NCI-H345 treated with DMSO at 0.1 percent for 48 hours (cell line): ENCODE results near the gene GLRA2.
"Not testable (repeated sequence)": the region's sequence is repeated elsewhere in the genome, so short reads cannot be mapped to it uniquely, and the experiment has no call there.

Experiments used
- DNase-seq: peaks from one replicate; lab custom pipeline; 2025; ENCODE audit not compliant: unreplicated experiment; lab: John Stamatoyannopoulos, UW

The GLRA2 gene

DNA sequence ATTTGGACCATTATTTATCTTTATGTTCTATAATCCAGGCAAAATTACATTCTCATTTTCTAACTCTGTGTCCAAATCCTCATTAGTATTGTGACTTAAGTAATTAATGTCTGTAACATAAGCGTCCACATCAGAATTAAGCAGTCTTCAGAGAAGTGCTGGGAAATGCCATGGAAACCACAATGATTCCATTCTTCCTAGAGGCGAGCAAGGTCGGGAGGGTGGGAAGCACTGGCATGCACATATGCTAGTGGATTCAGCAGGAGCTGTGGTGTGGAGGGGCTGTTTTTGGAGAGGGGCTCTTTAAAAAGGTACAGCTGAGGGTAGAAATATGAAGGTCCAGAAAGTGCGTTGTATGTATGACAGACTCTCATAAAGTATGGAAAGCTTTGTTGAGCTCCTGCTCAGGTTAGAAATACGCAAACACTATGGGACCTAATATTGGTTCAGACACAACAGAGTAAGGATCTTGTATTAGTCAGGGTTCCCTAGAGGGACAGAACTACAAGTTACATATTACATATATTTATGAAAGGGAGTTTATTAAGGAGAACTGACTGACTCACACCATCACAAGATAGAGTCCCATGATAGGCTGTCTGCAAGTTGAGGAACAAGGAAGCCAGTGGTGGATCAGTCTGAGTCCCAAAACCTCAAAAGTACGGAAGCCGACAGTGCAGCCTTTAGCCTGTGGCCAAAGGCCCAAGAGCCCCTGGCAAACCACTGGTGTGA is 61.5 kb downstream of the GLRA2 start:
- DNase-seq = no peak

- no peak for DNase-seq
Observed at GRCh38 chrX:14591976-14592375, 62.6 kb downstream of the GLRA2 start.

DNA sequence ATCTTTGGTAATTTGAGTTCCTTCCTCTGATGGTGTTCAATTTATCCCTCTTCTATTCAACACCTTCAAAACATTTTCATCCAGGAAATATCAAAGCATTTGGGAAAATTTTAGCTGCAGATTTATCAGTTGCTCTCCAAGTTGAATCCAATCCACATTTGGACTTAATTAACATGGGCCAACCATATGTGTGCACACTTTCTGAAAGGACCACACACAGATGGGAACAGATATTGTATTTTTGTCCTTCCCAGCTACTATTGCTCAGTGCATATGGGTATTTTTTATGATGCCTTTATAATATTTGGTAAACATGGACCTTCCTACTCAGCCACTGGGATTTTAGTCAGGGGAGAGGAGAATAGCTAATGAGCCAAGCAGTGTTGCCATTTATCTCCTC is 65.2 kb downstream of the GLRA2 start:
- DNase-seq = no peak

DNA sequence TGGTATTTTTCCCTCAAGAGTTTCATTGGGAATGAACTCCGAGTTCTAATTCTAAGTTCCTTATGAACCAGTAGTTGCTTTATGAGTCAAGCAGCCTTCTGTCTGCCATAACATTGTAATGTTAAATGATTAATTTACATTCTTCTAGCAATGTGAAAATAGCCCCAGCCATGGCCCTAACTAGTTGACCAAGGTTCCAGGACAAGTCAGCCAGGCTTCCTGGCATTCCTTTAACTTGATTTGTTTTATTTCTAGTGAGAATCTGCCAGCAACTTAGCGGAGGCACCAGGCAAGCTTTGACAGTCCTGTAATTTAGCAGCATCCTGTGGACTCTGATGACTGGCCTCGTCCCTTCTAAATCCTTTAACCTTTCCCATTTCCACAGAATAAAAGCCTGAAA is 69.0 kb downstream of the GLRA2 start:
- no peak for DNase-seq

DNA sequence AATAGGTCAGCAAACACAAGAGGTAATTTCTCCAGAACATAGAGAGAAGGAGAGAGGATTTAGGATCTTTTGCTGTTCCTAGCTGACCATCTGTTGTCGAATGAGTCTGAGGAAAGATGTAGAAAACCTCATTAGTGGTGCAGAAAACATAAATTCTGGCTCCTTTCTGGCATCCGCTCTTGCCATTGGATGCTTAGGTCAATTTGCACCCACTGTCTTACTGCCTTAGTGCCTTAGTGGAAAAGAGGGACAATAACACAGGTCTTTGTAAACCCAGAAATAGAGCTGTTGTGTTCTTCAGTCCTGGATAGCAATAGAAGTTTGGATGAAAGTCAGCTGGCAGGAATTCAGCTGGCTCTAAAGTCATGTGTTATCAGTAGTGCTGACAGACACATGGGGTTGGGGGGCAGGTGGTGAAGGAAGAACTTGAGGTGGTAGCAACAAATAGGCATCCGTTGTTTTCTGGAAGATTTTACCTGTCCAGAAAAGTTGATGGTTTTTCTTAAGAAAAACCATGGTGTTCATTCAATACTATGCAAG is 78.2 kb downstream of the GLRA2 start:
- DNase-seq = no peak

DNA sequence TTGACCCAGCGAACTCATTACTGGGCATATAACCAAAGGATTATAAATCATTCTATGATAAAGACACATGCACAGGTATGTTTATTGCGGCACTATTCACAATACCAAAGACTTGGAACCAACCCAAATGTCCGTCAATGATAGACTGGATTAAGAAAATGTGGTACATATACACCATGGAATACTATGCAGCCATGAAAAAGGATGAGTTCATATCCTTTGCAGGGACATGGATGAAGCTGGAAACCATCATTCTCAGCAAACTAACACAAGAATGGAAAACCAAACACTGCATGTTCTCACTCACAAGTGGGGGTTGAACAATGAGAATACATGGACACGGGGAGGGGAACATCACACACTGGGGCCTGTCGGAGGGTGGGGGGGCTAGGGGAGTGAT is 83.1 kb downstream of the GLRA2 start:
- not testable (repeated sequence) for DNase-seq

GRCh38 chrX:14616301-14616700 is 87.0 kb downstream of the GLRA2 start:
- no peak for DNase-seq

GRCh38 chrX:14616836-14617235 is 87.5 kb downstream of the GLRA2 start:
- DNase-seq = no peak

GRCh38 chrX:14618177-14618965 is 89.0 kb downstream of the GLRA2 start:
- no peak for DNase-seq

DNA sequence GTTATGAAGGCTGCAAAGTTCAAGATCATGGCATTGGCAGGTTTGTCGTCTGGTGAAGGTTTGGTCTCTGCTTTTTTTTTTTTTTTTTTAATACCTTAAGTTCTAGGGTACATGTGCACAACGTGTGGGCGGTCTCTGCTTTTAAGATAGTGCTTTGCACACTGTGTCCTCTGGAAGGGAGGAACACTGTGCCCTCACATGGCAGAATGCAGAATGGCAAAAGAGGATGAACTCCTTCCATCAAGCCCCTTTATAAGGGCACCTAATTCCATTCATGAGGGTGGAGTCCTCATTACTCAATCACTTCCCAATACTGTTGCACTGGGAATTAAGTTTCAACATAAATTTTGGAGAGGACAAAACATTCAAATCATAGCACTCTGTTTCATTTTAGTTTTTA is 101.4 kb downstream of the GLRA2 start:
- no peak for DNase-seq

- DNase-seq = no peak
Observed at GRCh38 chrX:14641681-14642655, 112.6 kb downstream of the GLRA2 start.

DNA sequence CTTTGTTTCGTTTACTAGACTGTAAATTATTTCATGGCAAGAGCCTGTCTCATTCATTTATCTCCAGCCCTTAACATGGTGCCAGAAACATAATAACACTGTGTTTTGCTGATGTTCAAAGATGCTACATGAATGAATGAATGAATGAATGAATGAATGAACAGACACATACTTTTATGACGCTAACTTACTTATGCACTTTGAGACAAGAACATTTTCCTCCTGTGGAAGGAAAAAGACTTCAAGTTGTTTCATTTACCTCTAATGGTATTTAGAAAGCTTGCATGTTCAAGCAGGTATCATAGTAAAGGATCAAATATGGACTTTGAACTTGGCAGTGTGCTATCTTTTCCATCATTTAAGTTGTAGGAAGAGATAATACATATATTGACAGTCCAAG is 131.6 kb downstream of the GLRA2 start:
- no peak for DNase-seq

- no peak for DNase-seq
Observed at GRCh38 chrX:14670819-14671218, 141.5 kb downstream of the GLRA2 start.

GRCh38 chrX:14672611-14673172 is 143.4 kb downstream of the GLRA2 start:
- no peak for DNase-seq

DNA sequence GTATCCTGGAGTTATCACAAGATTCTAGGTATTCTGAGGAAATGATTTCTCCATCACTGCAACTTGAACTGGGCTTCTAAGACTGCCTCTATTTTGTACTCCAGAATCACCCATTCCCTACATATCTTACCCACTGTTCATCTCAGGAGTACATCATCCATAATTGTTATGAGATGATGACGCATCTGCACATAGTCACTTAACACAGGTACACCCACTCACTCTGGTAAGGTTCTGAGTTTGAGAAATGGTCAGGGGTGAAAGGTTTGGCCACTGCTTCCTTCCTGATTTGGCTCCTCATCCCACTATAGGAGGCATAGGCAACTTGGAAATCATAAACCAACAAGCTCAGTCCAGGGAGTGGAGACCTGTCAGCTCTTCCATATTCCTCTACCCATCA is 143.9 kb downstream of the GLRA2 start:
- no peak for DNase-seq

DNA sequence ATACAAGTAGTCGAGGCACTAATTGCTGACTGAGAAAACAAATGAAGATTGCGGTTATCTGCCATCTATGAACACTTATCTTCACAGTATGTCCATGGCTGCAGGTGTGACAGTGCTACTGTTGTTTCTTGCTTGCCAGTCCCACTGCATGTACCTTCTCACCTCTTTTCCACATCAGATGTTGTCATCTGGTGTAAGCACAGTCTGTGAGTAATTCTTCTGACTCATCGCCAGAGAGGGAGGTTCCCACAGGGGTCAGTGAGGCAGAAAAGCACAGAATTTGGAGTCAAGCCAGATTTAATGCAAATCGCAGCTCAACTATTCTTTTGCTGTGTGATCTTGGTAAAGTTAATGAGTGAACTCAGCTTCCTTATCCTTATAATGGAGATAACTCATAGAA is 144.4 kb downstream of the GLRA2 start:
- peak; percentile 54 for DNase-seq

DNA sequence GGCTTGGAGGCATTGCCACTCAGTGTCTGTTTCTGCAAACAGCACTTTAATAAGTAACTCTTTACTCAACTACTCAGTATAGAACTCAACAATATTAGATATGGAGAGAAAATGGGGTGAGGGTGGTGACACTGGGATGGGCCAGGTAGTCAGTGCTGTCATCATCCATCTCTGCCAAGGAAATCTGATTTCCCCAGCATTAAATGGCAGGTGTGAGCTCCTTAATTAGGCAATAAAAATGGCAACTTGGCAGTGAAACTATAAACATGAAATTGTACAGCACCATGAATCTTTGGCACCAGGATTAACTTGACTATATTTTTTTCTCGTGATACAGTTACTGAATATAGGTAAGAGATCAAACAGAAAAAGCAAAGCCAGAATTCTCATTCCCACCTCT is 146.2 kb downstream of the GLRA2 start:
- DNase-seq = no peak

DNA sequence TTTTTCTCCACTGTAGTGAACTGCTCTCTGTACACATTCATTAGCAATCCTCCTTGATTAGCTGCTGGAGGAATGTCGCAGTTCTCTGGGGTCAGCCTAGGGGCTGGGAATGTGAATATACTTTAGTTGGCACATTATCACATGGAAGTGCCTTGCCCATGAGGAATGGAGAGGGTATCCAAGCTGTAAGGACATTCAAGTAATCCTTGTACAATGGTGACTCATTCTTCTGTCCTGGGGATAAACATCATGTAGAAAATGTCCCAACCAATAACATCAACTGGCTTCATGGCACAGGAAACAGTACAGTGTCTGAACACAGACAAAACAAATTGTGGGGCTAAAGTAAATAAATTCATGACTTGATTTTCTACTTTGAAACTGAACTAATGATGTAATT is 147.1 kb downstream of the GLRA2 start:
- no peak for DNase-seq

DNA sequence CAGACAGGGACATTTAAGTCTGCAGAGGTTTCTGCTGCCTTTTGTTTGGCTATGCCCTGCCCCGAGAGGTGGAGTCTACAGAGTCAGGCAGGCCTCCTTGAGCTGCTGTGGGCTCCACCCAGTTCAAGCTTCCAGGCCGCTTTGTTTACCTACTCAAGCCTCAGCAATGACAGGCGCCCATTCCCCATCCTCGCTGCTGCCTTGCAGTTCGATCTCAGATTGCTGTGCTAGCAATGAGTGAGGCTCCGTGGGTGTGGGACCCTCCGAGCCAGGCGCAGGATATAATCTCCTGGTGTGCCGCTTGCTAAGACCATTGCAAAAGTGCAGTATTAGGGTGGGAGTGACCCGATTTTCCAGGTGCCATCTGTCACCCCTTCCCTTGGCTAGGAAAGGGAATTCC is 159.0 kb downstream of the GLRA2 start:
- not testable (repeated sequence) for DNase-seq

- no peak for DNase-seq
Observed at GRCh38 chrX:14690553-14690952, 161.2 kb downstream of the GLRA2 start.

DNA sequence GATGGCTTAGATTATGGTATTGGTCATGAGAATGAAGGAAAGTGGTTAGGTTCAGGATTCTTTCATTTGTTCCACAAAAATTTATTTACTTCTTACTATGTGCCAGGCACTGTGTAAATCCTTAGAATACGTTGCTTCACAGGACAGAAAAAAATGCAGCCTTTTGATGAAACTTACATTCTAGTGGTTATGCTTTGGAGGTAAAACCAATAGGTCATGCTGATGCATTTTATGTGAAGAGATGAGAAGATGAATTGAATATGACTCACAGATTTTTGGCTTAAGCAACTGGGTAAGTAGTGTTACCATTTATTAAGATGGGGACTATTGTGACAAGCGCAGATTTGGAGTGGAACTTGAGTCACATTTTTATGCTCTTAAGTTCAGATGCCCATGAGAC is 165.3 kb downstream of the GLRA2 start:
- DNase-seq = no peak
